Raji (cell line): ENCODE measurements around the gene CNTFR.

Experiments used
- POLR2A ChIP-seq: IDR thresholded peaks from 2 replicates; pipeline ENCODE4 v1.6.1; 2011; ENCODE audit warnings: low read depth, low read length, control low read depth; ENCODE audit not compliant: insufficient read depth

CNTFR gene

DNA sequence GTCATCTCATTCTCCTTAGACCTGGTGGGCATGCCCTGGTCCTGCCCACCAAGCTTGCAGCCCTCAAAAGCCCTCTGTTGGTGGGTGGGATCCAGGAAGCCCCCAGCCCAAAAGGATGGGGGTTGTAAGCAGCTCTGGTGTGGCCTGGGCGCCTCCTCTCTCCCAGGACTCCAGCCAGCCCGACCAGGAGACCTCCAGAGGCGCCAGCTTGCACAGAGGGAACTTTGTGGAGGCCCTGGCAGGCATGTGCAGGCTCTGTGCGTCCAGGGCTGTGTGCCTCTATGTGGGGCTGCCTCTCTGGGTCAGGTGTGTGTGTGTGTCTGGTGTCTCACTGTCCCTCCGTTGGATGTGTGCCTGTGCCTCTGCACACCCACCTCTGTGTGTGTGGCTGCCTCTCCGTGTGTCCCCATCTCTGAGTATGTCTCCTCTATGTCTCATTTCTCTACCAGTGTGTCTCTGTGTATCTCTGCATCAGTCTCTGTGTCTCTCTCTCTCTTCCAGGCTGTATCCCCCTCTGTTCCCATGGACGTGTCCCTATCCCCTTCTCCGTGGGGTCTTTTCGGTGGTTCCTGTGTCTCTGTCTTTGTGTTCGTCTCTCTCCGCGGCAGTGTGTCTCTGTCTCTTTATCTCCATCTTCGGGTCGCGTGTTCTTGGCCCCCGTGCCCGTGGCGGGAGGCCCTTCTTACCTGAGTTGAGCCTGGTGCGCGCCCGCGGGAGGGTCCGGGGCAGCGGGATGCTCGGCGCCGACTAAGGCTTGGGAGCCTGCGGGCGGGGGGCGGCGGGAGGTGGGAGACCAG is 67.2 kb downstream of the CNTFR start:
- no peak for TF ChIP-seq POLR2A

- TF ChIP-seq POLR2A = no peak
These were observed 68.0 kb downstream of the CNTFR start for GRCh38 chr9:34521406-34522045.

DNA sequence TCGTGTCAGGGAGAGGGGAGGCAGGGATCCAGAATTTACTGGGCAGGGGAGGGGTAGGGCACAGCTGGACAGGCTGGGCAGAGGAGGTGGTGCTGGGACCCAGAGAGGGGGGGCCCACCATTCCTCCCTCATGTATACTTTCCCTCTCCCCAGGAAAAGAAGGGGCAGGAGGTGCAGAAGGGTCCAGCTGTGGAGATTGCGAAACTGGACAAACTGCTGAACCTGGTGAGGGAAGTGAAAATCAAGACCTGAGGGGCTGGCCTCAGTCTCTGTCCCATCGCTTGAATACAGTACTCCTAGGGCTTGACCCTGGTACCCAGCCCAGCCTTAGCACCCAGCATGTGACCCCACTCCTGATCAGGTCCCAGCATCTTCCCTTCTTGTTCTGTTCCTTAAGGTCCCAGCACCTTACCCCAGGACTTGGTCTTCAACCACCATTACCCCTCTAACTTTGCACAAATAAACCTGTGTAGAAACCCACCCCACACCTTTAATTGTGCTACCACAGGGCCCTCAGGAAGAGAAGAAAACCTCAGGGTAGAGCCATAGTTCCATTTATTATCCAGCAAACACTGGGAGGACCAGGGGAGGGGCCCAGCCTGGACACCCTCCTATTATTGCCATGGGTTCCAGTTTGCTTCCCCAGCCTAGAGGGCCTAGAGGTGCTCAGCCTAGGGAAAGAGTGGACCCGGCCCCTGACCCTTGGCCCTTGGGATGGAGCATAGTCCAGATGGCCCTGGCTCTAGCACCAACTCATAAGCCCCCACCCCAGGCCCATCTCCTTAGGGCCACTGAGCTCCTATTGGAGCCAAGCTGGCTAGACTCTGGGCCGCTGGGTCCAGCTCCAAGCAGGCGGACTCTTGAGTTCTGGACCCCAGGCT is 68.8 kb downstream of the CNTFR start:
- no peak for TF ChIP-seq POLR2A

DNA sequence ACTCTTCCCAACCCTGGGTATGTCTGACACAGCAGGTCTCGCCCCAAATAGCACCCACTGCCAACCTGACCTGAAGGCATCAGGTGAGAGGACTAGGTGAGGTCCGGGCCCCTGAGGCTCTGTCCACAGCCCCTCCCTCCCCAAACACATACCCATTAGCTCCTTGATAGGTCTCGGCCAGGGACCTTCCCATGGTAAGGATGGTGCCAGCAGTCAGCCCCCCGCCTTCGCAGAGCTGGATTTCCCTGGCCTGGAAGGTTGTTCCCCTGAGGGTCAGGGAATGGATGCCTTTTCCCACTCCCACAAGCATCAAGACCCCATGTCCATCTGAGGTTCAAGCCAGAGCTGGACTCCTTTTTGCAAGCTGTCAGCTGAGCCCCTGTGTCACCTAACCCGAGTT is 69.4 kb downstream of the CNTFR start:
- no peak for TF ChIP-seq POLR2A

GRCh38 chr9:34519321-34520020 is 70.1 kb downstream of the CNTFR start:
- TF ChIP-seq POLR2A = no peak

DNA sequence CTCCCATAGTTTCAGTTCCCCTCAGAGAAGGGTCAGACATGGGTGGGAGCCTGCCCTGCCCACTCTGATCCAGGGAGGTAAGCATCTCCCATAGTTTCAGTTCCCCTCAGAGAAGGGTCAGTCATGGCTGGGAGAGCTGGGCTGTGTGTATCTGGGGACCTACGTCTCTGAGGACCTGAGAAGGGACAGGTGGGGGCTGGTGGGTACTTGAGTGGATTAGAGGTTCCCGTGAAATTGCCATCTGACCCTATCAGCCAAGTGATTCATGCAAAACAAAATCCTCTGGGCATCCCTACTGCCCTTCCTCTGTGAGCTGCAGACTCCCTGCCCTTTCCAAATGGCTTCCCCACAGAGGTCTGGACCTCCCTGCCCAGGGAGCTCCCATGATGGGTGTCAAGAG is 70.6 kb downstream of the CNTFR start:
- TF ChIP-seq POLR2A = no peak

- no peak for TF ChIP-seq POLR2A
These were observed 71.4 kb downstream of the CNTFR start for GRCh38 chr9:34518110-34518616.

- TF ChIP-seq POLR2A = no peak
These were observed 72.3 kb downstream of the CNTFR start for GRCh38 chr9:34517185-34517584.

DNA sequence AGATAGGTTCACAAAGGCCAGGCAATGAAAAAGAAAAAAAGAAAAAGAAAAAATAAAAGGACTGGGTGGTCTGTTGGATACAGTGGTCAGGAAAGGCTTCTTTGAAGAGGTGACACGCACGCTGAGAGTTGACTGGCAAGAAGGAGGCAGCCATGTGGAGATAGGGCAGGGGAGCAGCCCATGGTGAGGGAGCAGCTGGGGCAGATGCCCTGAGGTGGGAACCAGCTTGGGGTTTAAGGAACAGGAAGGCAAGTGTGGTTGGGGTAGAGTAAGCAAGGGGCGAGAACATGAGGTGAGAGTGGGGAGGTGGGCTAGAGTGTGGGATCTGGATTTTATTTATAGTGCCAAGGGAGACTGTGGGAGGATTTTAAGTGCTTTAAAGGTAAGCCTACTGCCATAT is 73.6 kb downstream of the CNTFR start:
- TF ChIP-seq POLR2A = no peak

- no peak for TF ChIP-seq POLR2A
These were observed 74.7 kb downstream of the CNTFR start for GRCh38 chr9:34514816-34515215.

DNA sequence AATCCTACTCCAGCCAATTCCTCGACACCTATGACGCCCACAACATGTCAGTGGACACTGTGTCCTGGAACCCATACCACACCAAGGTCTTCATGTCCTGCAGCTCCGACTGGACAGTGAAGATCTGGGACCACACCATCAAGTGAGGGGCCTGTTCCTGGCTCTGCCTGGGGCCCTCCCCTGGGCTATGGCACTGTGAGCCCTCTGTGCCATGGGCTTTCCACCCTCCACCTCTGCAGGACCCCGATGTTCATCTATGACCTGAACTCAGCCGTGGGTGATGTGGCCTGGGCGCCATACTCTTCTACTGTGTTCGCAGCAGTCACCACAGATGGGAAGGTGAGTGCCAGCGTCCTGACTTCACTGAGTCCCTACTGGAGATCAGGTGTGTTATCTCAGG is 75.1 kb downstream of the CNTFR start:
- no peak for TF ChIP-seq POLR2A

DNA sequence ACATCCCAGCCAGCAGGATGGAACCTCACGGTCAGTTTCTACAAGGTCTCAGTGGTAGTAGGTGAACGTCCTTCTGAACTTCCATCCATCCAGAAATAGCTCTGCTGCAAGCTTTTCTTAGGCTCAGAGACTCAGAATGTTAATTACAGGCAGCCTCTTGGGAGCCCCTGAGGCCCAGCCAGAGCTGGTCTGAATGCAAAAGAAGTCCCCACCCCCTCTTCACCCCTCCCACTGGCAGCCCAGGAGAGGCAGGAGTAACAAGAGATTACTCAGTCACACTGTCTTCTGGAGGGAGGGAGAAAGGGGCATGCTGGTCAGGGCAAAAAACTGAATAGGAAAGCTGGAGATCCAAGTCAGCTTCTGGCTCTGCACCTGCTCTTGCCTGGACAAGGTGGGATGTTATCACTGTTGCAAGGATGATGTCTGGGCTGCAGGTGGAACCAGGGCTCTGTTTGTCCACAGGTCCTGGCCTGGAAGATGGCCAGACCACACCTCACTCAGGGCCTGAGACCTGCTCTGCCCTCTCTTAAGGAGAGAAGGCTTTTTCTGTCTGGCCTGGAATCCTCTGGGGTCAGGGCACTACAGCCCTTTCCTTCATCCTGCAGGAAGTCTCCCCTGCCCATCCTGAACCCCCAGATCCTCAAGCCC is 75.8 kb downstream of the CNTFR start:
- TF ChIP-seq POLR2A = no peak

DNA sequence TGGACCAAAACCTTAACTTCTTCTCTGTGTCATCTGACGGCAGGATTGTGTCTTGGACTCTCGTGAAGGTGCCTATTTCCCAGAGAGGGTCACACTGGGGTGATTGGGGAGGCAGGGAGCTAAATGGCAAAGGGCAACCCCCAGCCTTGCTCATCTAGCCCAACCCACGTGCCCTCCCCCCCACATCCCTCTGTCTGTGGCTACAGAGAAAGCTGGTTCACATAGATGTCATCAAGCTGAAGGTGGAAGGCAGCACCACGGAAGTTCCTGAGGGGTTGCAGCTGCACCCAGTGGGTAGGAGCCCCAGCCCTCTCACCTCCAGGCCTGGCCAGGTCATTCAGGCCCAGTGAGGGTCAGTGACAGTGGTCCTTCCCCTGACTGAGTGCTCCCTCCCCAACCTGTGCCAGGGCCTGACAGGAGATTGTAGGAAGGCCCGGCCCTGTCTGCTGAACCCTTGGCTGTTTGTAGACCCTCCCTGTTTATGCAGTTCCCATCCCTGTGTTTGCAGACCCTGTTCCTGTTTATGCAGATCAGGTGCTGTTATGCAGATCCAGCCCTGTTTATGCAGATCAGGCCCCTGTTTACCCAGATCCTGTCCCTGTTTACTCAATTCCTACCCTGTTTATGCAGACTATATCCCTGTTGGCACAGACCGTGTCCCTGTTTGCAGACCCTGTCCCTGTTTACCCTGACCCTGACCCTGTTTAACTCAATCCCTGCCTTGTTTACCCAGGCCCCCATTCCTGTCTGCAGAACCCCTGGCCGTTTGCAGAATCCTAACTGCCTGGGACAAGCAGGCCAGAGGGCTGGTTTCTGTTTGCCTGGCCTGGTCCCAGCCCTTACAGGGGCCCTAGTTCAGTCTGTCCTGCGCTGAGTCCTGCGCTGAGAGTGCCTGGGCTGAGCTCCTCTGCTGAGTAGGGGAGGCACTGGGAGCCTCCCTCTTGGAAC is 77.1 kb downstream of the CNTFR start:
- TF ChIP-seq POLR2A = no peak
